ENCODE measurements around the gene ST8SIA1.

DNA sequence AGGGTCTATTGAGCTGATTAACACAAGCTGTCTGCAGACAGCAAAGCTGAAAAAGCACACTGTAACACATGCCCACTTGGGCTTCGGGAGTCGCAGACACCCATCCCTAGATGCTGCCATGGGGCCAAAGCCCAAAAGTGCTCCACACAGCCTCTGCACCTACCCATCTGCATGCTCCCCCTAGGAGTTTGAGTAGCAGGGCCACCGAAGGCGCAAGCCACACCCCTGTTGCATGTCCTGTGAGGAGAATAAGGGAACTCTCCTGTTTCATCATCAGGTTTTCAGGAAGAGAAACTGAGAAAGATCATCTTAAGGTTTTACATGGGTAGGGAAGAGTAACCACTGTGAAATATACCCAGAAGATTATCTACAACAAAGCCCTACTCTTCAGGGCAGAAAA, 5.6 kb upstream of the ST8SIA1 start:
- TF ChIP-seq CBX3 (IDR thresholded peaks at IDR 0.05; ENCODE audit: low read depth) (no peak), CEBPB (IDR thresholded peaks at IDR 0.05; ENCODE audit: low read depth) (no peak), EZH2phosphoT487 (IDR thresholded peaks at IDR 0.05; ENCODE audit: borderline replicate concordance) (no peak), TCF7L2 (IDR thresholded peaks at IDR 0.05; ENCODE audit: borderline replicate concordance, extremely low read depth, insufficient read depth, insufficient read length) (no peak), MAX (IDR thresholded peaks at IDR 0.05) (no peak), CTCF (IDR thresholded peaks at IDR 0.05 in 2 of 3, conservative IDR thresholded peaks at IDR 0.05 in 1 of 3; ENCODE audit: borderline replicate concordance in 1 of 3, insufficient read depth in 1 of 3, low read depth in 2 of 3, low read length in 2 of 3) (no peak), EZH2 (IDR thresholded peaks at IDR 0.05) (no peak), POLR2A (IDR thresholded peaks at IDR 0.05; ENCODE audit: borderline replicate concordance, extremely low read depth, insufficient read depth, insufficient read length) (no peak), YY1 (IDR thresholded peaks at IDR 0.05; ENCODE audit: extremely low read depth, insufficient replicate concordance, low read depth, low read length) (no peak)
